ENCODE measurements around the gene NCAPH2.
A peak's percentile ranks its signal among the peaks of the same experiment; 100 is the strongest.

Gene NCAPH2

DNA sequence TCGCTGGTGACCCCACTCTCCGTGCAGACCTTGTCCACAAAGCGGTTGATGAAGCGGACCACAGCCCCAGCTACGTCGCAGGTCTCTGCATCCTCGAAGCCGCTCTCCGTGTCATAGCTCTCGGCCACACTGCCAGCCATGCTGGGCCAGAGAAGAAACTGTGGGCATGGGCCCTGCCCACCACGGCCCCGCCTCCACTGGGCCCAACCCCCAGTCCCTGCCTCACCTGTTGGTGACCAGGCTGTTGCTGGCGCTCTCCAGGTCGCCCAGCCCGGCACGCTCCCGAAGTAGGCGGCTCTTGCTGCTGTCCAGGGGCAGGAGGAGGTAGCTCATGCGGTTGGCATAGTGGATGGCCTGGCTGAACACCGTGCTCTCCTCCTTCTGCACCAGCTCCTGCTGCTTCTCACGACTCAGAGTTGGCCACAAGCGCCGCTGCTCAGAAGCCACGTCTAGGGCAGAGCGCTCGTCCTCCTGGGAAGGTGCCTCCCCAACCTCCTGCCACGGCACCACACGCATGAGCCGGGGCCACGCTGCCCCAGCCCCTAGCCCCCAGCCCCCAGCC, 46.0 kb upstream of the NCAPH2 start:
- DNase-seq, result no peak
- Mint-ChIP-seq H3K27me3 (ENCODE audit: low read depth, poor library complexity) (no peaks in the 10 kb centered on the region), H3K4me3 (no peak overlapping the region), H3K36me3 (ENCODE audit: low read depth) (peaks cover 18% of the 10 kb centered on the region), H3K27ac (no peak overlapping the region), H3K4me1 (no peaks in the 10 kb centered on the region), H3K9me3 (no peaks in the 10 kb centered on the region)
- TF ChIP-seq, protein P1, sequence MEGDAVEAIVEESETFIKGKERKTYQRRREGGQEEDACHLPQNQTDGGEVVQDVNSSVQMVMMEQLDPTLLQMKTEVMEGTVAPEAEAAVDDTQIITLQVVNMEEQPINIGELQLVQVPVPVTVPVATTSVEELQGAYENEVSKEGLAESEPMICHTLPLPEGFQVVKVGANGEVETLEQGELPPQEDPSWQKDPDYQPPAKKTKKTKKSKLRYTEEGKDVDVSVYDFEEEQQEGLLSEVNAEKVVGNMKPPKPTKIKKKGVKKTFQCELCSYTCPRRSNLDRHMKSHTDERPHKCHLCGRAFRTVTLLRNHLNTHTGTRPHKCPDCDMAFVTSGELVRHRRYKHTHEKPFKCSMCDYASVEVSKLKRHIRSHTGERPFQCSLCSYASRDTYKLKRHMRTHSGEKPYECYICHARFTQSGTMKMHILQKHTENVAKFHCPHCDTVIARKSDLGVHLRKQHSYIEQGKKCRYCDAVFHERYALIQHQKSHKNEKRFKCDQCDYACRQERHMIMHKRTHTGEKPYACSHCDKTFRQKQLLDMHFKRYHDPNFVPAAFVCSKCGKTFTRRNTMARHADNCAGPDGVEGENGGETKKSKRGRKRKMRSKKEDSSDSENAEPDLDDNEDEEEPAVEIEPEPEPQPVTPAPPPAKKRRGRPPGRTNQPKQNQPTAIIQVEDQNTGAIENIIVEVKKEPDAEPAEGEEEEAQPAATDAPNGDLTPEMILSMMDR (IDR thresholded peaks at IDR 0.05), result no peak

DNA sequence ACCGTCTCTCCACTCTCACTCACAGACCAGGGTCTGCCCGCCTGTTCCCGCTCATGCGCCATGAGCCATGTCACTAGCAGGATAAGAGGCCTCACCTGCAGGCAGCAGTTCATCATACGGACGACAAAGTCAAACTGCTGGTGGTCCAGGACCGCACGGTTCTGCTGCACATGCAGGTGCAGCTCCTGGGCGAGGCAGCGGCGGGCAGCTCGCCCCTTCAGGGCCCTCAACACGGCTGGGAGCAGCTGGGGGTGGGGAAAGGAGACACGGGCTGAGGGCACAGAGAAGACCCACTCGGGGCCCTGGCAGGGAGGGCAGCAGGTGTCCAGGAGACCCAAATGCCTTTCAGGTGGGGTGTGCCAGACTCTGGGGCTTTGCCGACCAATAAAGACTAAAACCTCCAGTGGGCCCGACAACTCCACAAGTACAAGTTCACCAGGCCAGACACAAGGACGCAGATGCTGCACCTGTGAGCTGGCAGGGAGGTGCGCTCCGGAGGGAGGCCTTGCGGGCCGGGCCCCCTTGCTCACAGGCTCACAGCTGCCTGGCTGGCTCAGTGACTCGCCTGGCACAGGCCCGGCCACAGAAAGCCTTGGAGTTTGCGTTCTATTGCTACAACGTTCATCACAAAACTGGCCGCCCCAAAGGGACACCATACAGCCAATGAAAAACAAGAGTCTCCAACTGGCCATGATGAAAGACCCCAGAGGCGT, 44.7 kb upstream of the NCAPH2 start:
- DNase-seq, result no peak
- Mint-ChIP-seq H3K36me3 (ENCODE audit: low read depth) (peaks cover 18% of the 10 kb centered on the region), H3K9me3 (no peaks in the 10 kb centered on the region), H3K4me1 (no peaks in the 10 kb centered on the region), H3K27me3 (ENCODE audit: low read depth, poor library complexity) (no peaks in the 10 kb centered on the region), H3K27ac (peak overlapping the region; percentile 59), H3K4me3 (no peak overlapping the region)
- TF ChIP-seq, protein P1 (IDR thresholded peaks at IDR 0.05), result no peak

DNA sequence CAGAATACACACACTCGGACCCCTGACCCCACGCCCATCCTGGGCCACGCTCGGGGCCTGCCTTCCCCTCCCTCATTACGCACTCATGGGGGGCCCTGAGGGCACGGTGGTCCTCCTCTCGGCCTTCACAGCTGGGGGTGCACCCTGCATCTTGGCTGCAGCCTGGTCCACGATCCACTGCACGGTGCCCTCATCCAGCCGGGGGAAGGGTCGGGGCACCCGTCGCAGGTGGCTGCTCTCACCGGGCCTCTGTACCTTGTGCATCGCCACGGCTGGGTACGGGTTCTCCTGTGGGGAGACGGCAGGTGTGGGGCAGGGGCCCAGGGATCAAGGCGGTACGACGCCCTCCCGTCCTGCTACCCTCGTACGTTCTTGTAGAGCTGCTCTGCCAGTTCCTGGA, 43.6 kb upstream of the NCAPH2 start:
- H3K4me1 Mint-ChIP-seq, result no peaks in the 10 kb centered on the region
- H3K27me3 Mint-ChIP-seq (ENCODE audit: low read depth, poor library complexity), result no peaks in the 10 kb centered on the region
- peaks cover 18% of the 10 kb centered on the region for H3K36me3 Mint-ChIP-seq (ENCODE audit: low read depth)
- H3K9me3 Mint-ChIP-seq, result no peaks in the 10 kb centered on the region
- TF ChIP-seq, protein P1 (IDR thresholded peaks at IDR 0.05), result no peak
- no peak for DNase-seq
- H3K4me3 Mint-ChIP-seq, result no peak overlapping the region
- H3K27ac Mint-ChIP-seq, result no peak overlapping the region

DNA sequence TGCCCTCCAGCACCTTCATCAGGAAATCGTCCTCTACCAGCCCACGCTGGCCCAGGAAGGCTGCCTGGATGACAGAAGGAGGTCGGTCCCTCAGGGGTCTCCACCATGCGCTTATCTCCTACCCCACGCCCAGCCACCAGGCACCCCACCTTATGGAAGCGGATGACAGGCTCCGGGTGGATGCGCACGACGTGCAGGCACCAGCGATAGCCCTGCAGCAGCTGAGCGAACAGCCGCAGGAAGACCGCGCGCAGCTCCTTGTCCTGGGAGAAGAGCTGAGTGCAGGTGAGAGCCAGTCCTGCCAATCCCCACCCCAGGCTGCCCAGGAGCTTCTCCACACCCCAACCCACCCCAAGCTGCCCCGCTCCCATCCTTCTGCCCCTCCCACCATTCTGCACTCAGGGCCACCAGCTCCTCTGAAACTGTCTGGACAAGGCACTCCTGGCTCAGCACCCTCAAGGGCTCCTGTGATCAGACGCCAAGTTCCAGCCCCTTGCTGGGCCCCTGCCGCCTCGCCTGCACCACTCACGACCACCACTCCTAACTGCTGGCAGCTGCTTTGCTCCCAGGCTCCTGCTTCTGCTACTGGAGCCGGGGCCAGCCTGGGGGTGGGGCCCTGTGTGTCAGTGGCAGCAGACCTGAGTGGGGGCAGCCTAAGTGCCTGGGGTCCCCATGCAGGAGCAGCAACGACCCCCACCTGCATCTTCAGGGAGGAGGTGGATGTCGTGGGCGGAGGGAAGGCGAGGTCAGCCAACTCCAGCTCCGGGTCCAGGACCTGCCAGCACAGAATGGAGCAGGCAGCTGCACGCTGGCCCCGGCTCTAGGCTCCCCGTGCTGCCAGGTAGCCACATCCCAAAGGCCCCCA, 42.7 kb upstream of the NCAPH2 start:
- TF ChIP-seq, protein P1 (IDR thresholded peaks at IDR 0.05), result no peak
- Mint-ChIP-seq H3K36me3 (ENCODE audit: low read depth) (peaks cover 18% of the 10 kb centered on the region), H3K27ac (no peak overlapping the region), H3K4me3 (no peak overlapping the region), H3K9me3 (no peaks in the 10 kb centered on the region), H3K27me3 (ENCODE audit: low read depth, poor library complexity) (no peaks in the 10 kb centered on the region), H3K4me1 (peaks cover 3% of the 10 kb centered on the region)
- DNase-seq, result no peak

DNA sequence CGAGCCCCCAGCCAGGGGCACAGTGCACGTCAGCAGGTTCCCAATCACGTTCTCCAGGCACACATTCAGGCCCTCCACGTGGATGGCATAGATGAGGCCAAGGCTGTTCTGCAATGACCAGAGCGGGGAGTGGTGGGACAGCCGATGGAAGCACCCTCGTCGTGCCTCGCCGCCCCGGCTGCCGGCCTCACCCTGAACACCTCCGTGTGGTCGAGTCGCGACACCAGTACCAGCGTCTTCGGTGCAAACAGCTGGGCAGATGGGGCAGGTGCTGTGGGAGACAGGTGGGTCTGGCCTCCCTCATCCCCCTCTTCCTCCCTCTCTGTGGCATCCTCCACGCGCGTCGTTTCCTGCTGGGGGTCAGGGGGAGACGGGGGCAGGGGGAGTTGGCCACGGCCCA, 40.7 kb upstream of the NCAPH2 start:
- H3K36me3 Mint-ChIP-seq (ENCODE audit: low read depth), result peaks cover 14% of the 10 kb centered on the region
- DNase-seq, result no peak

More for the DNA sequence above, 40.7 kb upstream of the NCAPH2 start:
- no peak overlapping the region for H3K4me3 Mint-ChIP-seq
- H3K4me1 Mint-ChIP-seq, result peaks cover 20% of the 10 kb centered on the region
- no peaks in the 10 kb centered on the region for H3K9me3 Mint-ChIP-seq
- TF ChIP-seq, protein P1 (IDR thresholded peaks at IDR 0.05), result no peak
- no peak overlapping the region for H3K27ac Mint-ChIP-seq
- H3K27me3 Mint-ChIP-seq (ENCODE audit: low read depth, poor library complexity), result no peaks in the 10 kb centered on the region
